ENCODE data around the gene RBMS2. TPM values are rescaled to one million over a fixed set of nuclear protein-coding genes. Genes with fewer than 3 reads are reported as not detected.

Gene RBMS2
- total and polyA plus RNA-seq, 9 of the 15 experiments (the other 6 are each of a cell fraction or from before 2014, with no cell fraction given) = 0.08 to 10.5 (median 0.31) TPM

DNA sequence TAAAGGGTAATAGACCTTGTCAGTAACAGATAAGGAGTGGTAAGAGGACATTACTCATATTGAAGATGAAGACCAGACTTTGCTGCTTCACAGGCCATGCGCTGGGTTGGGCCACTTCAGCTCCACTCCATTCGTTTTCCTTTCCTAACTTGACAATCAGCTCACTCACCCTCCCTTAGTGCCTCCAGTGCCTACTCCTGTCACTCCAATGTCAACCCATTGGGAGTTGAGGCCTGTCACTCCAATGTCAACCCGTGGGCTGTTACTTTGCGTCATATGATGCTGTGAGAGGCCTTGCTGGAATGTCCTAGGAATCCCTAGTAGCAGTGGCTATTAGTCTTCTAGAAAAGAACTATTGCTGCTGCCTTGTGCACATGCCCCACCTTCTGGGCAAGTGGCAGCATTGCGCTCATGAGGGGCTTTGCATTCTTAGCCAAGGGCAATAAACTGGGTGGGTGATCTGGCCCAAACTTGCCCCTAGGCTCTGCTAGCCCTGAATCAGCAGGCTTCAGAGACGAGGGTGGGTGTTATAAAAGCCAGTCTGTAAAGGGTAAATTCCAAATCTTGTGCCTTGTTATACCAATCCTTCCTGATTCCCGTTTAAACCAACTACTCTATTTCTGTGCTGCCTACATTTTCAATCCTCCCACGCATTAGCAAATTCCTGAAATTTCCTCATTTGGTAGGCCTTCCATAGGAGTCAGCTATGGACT, 72.4 kb downstream of the RBMS2 start (continued):
- TF ChIP-seq, protein P1, sequence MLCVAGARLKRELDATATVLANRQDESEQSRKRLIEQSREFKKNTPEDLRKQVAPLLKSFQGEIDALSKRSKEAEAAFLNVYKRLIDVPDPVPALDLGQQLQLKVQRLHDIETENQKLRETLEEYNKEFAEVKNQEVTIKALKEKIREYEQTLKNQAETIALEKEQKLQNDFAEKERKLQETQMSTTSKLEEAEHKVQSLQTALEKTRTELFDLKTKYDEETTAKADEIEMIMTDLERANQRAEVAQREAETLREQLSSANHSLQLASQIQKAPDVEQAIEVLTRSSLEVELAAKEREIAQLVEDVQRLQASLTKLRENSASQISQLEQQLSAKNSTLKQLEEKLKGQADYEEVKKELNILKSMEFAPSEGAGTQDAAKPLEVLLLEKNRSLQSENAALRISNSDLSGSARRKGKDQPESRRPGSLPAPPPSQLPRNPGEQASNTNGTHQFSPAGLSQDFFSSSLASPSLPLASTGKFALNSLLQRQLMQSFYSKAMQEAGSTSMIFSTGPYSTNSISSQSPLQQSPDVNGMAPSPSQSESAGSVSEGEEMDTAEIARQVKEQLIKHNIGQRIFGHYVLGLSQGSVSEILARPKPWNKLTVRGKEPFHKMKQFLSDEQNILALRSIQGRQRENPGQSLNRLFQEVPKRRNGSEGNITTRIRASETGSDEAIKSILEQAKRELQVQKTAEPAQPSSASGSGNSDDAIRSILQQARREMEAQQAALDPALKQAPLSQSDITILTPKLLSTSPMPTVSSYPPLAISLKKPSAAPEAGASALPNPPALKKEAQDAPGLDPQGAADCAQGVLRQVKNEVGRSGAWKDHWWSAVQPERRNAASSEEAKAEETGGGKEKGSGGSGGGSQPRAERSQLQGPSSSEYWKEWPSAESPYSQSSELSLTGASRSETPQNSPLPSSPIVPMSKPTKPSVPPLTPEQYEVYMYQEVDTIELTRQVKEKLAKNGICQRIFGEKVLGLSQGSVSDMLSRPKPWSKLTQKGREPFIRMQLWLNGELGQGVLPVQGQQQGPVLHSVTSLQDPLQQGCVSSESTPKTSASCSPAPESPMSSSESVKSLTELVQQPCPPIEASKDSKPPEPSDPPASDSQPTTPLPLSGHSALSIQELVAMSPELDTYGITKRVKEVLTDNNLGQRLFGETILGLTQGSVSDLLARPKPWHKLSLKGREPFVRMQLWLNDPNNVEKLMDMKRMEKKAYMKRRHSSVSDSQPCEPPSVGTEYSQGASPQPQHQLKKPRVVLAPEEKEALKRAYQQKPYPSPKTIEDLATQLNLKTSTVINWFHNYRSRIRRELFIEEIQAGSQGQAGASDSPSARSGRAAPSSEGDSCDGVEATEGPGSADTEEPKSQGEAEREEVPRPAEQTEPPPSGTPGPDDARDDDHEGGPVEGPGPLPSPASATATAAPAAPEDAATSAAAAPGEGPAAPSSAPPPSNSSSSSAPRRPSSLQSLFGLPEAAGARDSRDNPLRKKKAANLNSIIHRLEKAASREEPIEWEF (CRISPR knock-in tag; IDR thresholded peaks at IDR 0.05) = no peak
- no peak for TF ChIP-seq ZNF212 (CRISPR knock-in tag; IDR thresholded peaks at IDR 0.05)
- TF ChIP-seq FOSL1 (tag; conservative IDR thresholded peaks at IDR 0.05) = 0 out of 2 replicates have a peak, but pooled peaks have one; percentile 15
- TF ChIP-seq TAL1 (IDR thresholded peaks at IDR 0.05) = no peak
- TF ChIP-seq CBX8 (IDR thresholded peaks at IDR 0.05; ENCODE audit: borderline replicate concordance, extremely low read depth, low read depth, low read length, poor library complexity, severe bottlenecking) = no peak

All from K562 (cell line).